ENCODE measurements around the gene PRLR.
"Not testable (repeated sequence)": the region's sequence is repeated elsewhere in the genome, so short reads cannot be mapped to it uniquely, and the experiment has no call there.

DNA sequence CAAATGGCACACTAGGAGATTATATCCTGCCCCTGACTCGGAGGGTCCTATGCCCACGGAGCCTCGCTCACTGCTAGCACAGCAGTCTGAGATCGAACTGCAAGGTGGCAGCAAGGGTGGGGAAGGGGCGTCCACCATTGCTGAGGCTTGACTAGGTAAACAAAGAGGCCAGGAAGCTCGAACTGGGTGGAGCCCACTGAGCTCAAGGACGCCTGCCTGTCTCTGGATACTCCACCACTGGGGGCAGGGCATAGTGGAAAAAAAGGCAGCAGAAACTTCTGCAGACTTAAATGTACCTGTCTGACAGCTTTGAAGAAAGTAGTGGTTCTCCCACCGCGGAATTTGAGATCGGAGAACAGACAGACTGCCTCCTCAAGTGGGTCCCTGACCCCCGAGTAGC, 125.7 kb downstream of the PRLR start:
- TF ChIP-seq, protein P1, sequence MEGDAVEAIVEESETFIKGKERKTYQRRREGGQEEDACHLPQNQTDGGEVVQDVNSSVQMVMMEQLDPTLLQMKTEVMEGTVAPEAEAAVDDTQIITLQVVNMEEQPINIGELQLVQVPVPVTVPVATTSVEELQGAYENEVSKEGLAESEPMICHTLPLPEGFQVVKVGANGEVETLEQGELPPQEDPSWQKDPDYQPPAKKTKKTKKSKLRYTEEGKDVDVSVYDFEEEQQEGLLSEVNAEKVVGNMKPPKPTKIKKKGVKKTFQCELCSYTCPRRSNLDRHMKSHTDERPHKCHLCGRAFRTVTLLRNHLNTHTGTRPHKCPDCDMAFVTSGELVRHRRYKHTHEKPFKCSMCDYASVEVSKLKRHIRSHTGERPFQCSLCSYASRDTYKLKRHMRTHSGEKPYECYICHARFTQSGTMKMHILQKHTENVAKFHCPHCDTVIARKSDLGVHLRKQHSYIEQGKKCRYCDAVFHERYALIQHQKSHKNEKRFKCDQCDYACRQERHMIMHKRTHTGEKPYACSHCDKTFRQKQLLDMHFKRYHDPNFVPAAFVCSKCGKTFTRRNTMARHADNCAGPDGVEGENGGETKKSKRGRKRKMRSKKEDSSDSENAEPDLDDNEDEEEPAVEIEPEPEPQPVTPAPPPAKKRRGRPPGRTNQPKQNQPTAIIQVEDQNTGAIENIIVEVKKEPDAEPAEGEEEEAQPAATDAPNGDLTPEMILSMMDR (IDR thresholded peaks at IDR 0.05): not testable (repeated sequence)
- TF ChIP-seq POLR2A (IDR thresholded peaks at IDR 0.05): not testable (repeated sequence)

All from prostate gland (tissue), 2 donors.